PFSK-1 (cell line): ENCODE measurements around the gene LAMA4.

ENCODE experiments used
- POLR2AphosphoS5 ChIP-seq: IDR thresholded peaks from 2 replicates; pipeline ENCODE4 v1.6.1; 2012; ENCODE audit warnings: low read depth, mild to moderate bottlenecking, control low read depth, low read length, moderate library complexity
- REST ChIP-seq, 2 experiments: IDR thresholded peaks; 2 replicates each; pipeline versions ENCODE4 v1.6.1 to v1.8.0; 2011 to 2012; ENCODE audit warnings: low read depth in 2 of 2, low read length in 2 of 2, control low read depth in 1 of 2, inconsistent platforms in 1 of 2, mild to moderate bottlenecking in 1 of 2, moderate library complexity in 1 of 2; ENCODE audit not compliant: insufficient read depth in 1 of 2

- no peak for TF ChIP-seq POLR2AphosphoS5
- TF ChIP-seq REST (IDR thresholded peaks at IDR 0.05; ENCODE audit: insufficient read depth in 1 of 2, low read depth in 2 of 2, low read length in 2 of 2): no peak
These were observed 55.8 kb downstream of the LAMA4 start for GRCh38 chr6:112198582-112198981.
